Omental fat pad (tissue), 4 donors: ENCODE results near the gene PLD1. TPM values are rescaled to one million over a fixed set of nuclear protein-coding genes. Genes with fewer than 3 reads are reported as not detected.

Experiments
- ATAC-seq: fragments of 150-250 bp; one replicate; pipeline ENCODE4 v1.9.1; 2016; ENCODE audit warnings: mild to moderate bottlenecking, moderate library complexity; ENCODE audit not compliant: low FRiP score
- DNase-seq: peaks from one replicate; pipeline ENCODE4 v3.0.0-alpha.2; 2019; ENCODE audit warnings: low spot score
- total RNA-seq, 4 donors: library from RNA; depleted of rRNA; stranded (reverse); fragments of >200 nt; gene quantifications; one replicate each; pipeline ENCODE4 v1.1.0, GENCODE V29; 2016
- TF ChIP-seq, protein P1 (sequence below), 3 donors: fragments of 450-650 bp; IDR thresholded peaks; one replicate each; pipeline ENCODE4 v1.5.1; 2016 to 2017; ENCODE audit warnings: antibody characterized with exemption in 3 of 3, mild to moderate bottlenecking in 3 of 3, moderate library complexity in 2 of 3

Gene PLD1
- total RNA-seq, 4 donors from 2014 or later, result 9.7 to 73.3 (median 33.2) TPM

DNA sequence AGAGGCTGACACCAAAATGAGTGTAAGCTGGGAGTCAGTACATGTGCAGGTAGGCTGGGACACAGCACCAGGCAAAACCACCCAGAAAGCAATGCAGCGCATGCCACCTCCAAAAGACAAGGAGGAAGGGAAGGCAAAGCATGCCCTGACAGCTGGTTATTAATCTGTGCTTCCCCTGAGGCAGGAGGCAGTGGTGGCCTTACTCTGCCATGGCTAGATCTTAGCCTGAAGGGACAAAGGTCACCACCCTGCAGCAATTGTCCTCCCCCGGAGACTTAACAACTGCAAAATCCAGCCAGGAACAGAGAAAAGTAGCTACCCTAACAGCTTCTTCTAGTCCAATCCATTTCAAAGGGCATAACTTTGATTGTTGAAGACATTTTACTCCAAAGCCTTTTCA is 73.7 kb downstream of the PLD1 start:
- ATAC-seq (no peak), DNase-seq (no peak)
- TF ChIP-seq, protein P1, sequence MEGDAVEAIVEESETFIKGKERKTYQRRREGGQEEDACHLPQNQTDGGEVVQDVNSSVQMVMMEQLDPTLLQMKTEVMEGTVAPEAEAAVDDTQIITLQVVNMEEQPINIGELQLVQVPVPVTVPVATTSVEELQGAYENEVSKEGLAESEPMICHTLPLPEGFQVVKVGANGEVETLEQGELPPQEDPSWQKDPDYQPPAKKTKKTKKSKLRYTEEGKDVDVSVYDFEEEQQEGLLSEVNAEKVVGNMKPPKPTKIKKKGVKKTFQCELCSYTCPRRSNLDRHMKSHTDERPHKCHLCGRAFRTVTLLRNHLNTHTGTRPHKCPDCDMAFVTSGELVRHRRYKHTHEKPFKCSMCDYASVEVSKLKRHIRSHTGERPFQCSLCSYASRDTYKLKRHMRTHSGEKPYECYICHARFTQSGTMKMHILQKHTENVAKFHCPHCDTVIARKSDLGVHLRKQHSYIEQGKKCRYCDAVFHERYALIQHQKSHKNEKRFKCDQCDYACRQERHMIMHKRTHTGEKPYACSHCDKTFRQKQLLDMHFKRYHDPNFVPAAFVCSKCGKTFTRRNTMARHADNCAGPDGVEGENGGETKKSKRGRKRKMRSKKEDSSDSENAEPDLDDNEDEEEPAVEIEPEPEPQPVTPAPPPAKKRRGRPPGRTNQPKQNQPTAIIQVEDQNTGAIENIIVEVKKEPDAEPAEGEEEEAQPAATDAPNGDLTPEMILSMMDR (IDR thresholded peaks at IDR 0.05), result no peak

DNA sequence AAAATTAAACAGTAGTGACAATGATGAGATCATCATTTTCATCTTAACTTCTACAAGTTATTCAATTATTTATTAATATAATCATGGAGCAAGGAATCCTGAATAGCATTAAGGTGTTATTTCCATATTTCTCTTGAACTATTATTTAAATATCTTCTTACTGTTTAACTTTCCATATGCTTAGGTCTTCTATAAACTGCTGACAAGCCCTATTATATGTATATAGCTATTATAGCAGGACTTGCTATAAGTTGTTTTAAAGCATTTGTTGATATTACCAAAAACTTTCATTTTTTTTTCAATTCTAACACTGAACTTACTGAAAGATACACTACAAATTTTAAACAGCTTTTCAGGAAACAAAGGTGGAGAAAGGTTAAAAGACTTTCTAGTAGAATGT is 76.7 kb downstream of the PLD1 start:
- ATAC-seq, result no peak

DNA sequence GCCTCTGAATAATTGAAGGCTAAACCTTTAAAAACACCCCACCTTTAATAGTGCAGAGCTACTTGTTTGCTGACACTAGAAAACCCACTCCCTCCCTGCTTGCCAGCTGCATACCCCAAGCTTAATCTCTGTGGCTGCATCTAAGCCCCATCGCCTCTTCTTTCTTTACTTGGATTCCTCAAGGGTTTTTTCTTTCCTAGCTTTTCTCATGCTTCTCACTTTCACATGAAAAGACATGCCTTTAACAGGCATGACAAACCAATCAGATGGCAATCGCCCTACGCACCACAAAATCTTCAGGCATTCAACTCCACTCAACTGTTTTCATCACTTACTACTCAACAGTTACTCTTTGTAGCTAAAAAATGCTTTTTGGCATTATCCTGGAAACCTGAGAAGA is 77.5 kb downstream of the PLD1 start:
- no peak for ATAC-seq
- no peak for DNase-seq
- TF ChIP-seq, protein P1 (IDR thresholded peaks at IDR 0.05), result no peak

More for the DNA sequence above, 76.7 kb downstream of the PLD1 start:
- TF ChIP-seq, protein P1 (IDR thresholded peaks at IDR 0.05), result no peak
- no peak for DNase-seq

DNA sequence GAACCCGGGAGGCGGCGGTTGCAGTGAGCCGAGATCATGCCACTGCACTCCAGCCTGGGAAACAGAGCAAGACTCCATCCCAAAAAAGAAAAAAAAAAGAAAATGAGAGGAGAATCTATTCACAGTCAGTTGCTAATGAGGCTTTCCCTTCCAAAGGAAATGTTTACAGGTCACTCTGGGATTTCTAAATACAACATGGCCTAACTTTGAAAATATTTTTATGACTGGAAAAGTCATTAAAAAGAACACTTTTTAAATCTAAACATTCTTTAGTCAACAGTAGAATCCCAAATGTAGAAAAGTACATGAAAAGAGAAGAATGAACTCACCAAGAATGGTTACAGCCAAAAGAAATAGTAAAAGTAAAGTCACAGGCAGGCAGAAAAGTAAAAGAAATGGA is 78.6 kb downstream of the PLD1 start:
- no peak for ATAC-seq
- TF ChIP-seq, protein P1 (IDR thresholded peaks at IDR 0.05), result no peak
- no peak for DNase-seq

DNA sequence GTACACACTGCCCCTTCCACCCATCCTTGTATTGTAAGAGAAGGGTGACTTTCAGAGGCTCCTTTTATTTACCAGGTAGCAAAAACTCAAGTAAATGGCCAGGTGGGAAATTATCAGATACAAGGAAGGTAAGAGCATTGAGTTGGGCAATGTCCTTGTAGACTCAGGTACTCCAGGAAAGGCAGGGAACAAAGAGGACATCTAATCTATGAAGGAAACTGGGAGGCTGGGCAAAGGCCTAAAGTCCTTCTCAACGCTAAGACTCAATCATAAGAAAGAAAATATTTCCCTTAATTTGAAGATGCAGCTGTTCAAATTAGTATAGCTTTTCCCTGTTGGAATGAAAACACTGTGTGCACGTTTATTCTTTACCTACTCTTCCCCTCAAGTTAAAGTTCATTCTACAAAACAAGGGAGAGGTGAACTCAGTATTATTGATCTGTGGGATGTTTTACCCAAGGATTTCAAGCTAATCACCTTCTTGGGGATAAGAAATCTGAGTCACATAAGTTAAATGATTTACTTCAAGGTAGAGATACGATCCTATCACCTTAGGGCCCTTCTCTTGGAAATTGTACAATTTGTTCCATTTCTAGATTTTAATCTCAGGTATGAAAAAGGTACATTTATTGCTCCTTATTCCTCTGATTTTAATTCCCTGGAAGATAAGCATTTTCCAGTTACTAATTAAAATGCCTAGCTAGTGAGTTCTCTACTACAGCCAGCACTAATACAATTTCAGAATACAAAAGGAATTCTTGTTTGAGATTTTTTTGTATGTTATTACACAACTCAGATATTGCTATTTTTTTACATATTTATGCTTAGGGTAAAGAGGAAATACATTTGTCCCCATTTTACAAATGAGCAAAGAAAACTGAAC is 80.6 kb downstream of the PLD1 start:
- TF ChIP-seq, protein P1 (IDR thresholded peaks at IDR 0.05), result no peak
- DNase-seq (no peak), ATAC-seq (no peak)

DNA sequence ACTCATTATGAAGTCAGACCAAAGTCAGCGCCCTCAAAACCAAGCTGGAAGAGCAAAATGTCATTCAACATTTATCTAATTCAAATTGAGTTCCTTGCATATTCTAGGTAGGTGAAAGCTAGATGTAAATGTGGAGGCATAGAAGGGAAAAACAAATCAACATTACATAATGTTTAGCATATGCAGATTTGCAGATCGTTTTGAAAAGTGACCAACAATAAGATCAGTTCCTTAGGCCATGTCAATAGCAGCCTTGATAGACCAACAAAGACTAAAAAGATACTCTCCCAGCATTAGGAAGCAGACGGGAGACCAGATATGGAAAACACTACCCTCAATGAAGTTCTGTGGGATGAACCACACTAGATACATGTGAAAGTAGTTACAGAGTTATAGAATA is 83.0 kb downstream of the PLD1 start:
- ATAC-seq (no peak), DNase-seq (no peak)
- TF ChIP-seq, protein P1 (IDR thresholded peaks at IDR 0.05), result no peak
